ENCODE data around the gene ALS2.

ALS2 gene

GRCh38 chr2:201784563-201784962, 3.8 kb upstream of the ALS2 start:
- Histone ChIP-seq H4K20me1 (peaks cover 0 to 7% (median 0%) of the 10 kb centered on the region in 11 experiments; a peak in 2 of 22 replicates), H3K9ac (no peak overlapping the region), H3K4me2 (no peak overlapping the region), H3K36me3 (no peaks in the 10 kb centered on the region), H3K9me3 (replicated peaks in 1 of 11) (no peaks in the 10 kb centered on the region), H3K4me3 (no peak overlapping the region), H3K4me1 (peaks cover 7 to 23% (median 15%) of the 10 kb centered on the region in 10 experiments; a peak in 19 of 20 replicates), H3K27me3 (no peaks in the 10 kb centered on the region), H3K27ac (no peak overlapping the region)
- no peak for TF ChIP-seq Cebpa-rat (IDR thresholded peaks at IDR 0.05)

GRCh38 chr2:201781557-201782051, 871 bp upstream of the ALS2 start:
- Histone ChIP-seq H3K36me3 (no peaks in the 10 kb centered on the region), H3K4me3 (peak overlapping the region; percentile 78 to 99 (median 92)), H4K20me1 (peaks cover 0 to 28% (median 0%) of the 10 kb centered on the region in 11 experiments; a peak in 4 of 22 replicates), H3K27me3 (no peaks in the 10 kb centered on the region), H3K9ac (peak overlapping the region; percentile 79 to 93 (median 87)), H3K27ac (peak overlapping the region; percentile 75 to 86 (median 80); a peak in 21 of 22 replicates), H3K4me2 (peak overlapping the region; percentile 75 to 97 (median 90)), H3K4me1 (peaks cover 14 to 25% (median 22%) of the 10 kb centered on the region in 10 experiments), H3K9me3 (replicated peaks in 1 of 11) (no peaks in the 10 kb centered on the region)
- TF ChIP-seq Cebpa-rat (IDR thresholded peaks at IDR 0.05): no peak

DNA sequence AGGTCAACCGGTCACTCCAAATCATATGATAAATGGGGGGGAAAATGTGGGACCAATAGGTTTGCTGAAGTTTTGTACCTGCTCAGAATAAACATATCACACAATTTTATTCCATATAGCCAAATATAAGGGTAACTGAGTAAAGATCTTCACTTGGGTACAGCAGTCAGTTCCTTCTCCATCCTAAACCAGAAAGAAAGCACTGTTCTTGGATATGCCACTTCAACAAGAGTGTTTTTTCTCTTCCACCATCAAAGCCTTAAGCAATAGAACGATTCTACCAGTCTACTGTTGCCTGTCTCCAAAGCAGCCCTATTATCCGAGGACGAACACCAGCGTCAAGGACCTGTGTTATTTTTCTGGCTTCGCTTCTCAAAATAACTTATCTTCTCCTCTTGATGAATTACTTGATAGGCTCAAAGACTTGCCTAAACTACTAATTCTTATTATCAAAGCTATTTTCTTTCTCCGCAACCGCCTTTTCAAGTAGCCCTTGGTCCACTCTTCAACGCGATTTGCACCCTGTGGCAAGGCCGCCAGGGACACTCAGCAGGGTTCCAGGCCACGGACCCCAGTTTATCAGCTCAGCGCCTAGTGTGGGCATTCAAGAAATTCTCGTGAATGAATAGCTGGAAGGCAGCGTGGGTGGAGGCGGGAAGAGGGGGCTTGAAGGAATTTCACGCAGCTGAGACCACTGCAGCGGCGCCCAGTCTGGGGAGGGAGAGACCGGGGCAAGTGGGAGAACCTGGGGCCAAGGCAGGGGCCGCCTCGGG, 646 bp downstream of the ALS2 start:
- Histone ChIP-seq H3K9me3 (replicated peaks in 1 of 11) (no peaks in the 10 kb centered on the region), H3K36me3 (peaks cover 0 to 5% (median 0%) of the 10 kb centered on the region in 11 experiments; a peak in 1 of 22 replicates), H3K4me2 (peak overlapping the region; percentile 77 to 97 (median 91)), H3K4me1 (peaks cover 14 to 25% (median 22%) of the 10 kb centered on the region in 10 experiments), H3K27me3 (no peaks in the 10 kb centered on the region), H3K9ac (peak overlapping the region; percentile 79 to 93 (median 87)), H4K20me1 (peaks cover 0 to 43% (median 4%) of the 10 kb centered on the region in 11 experiments; a peak in 8 of 22 replicates), H3K27ac (peak overlapping the region; percentile 75 to 86 (median 80)), H3K4me3 (peak overlapping the region; percentile 78 to 99 (median 92))
- no peak for TF ChIP-seq Cebpa-rat (IDR thresholded peaks at IDR 0.05)

DNA sequence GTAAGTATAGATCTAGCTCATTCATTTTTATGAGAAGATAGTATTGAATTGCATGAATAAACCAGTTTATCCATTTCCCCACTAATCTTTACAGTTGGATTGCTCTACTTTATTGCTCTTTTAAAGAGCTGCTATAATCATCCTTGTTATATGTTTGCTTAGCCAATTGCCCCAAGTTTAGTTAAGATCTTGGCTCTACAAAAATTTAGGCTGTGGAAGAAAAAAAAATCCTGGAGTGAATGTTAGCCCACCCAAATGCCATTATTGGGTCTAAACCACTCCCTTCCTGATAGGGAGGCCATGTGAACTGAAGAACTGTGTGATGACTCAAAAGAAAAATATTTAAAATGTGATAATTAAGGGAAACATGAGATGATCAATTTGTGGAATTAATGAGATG, 2.9 kb downstream of the ALS2 start:
- peaks cover 14 to 25% (median 22%) of the 10 kb centered on the region in 10 experiments for H3K4me1 ChIP-seq
- H3K4me3 ChIP-seq: no peak overlapping the region
- no peak overlapping the region for H3K27ac ChIP-seq
- H3K36me3 ChIP-seq: peaks cover 0 to 15% (median 0%) of the 10 kb centered on the region in 11 experiments; a peak in 2 of 22 replicates
- H3K9me3 ChIP-seq (replicated peaks in 1 of 11): no peaks in the 10 kb centered on the region
- no peak for TF ChIP-seq Cebpa-rat (IDR thresholded peaks at IDR 0.05)
- no peaks in the 10 kb centered on the region for H3K27me3 ChIP-seq
- peak overlapping the region in 1 of 11 experiments; percentile 96; a peak in 1 of 22 replicates for H3K4me2 ChIP-seq
- H3K9ac ChIP-seq: no peak overlapping the region
- peaks cover 0 to 65% (median 8%) of the 10 kb centered on the region in 11 experiments; a peak in 10 of 22 replicates for H4K20me1 ChIP-seq

DNA sequence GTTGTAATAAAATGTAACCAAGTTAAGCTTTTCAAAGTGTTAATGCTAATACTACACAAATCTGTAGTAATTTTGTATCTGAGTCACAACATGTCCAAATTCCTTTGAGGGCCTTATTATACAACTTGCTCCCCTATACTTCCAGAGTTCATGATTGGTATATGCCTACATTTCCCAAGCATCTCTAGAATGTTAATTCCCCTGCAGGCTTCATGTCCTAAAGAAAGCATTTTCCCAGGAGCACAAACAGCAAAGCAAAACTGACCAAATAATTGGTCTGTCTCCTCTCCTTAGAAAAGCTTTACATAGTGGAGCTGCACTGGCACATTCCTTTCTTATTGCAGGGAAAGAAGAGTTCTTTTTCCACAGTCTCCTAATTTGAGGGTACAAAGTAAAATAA, 3.7 kb downstream of the ALS2 start:
- peaks cover 0 to 15% (median 0%) of the 10 kb centered on the region in 11 experiments; a peak in 2 of 22 replicates for H3K36me3 ChIP-seq
- peaks cover 14 to 25% (median 22%) of the 10 kb centered on the region in 10 experiments for H3K4me1 ChIP-seq
- TF ChIP-seq Cebpa-rat (IDR thresholded peaks at IDR 0.05): no peak
- no peaks in the 10 kb centered on the region for H3K9me3 ChIP-seq (replicated peaks in 1 of 11)
- H3K4me3 ChIP-seq: no peak overlapping the region
- H3K4me2 ChIP-seq: no peak overlapping the region
- H4K20me1 ChIP-seq: peaks cover 0 to 73% (median 8%) of the 10 kb centered on the region in 11 experiments; a peak in 10 of 22 replicates
- H3K9ac ChIP-seq: no peak overlapping the region
- H3K27me3 ChIP-seq: no peaks in the 10 kb centered on the region
- H3K27ac ChIP-seq: no peak overlapping the region

GRCh38 chr2:201775326-201775725, 5.4 kb downstream of the ALS2 start:
- Histone ChIP-seq H3K36me3 (peaks cover 0 to 26% (median 0%) of the 10 kb centered on the region in 11 experiments; a peak in 3 of 22 replicates), H3K4me3 (no peak overlapping the region), H3K4me2 (no peak overlapping the region), H3K27me3 (no peaks in the 10 kb centered on the region), H3K4me1 (peaks cover 6 to 21% (median 17%) of the 10 kb centered on the region in 10 experiments), H3K9me3 (replicated peaks in 1 of 11) (no peaks in the 10 kb centered on the region), H3K9ac (no peak overlapping the region), H4K20me1 (peaks cover 0 to 87% (median 8%) of the 10 kb centered on the region in 11 experiments; a peak in 11 of 22 replicates), H3K27ac (no peak overlapping the region)
- no peak for TF ChIP-seq Cebpa-rat (IDR thresholded peaks at IDR 0.05)

DNA sequence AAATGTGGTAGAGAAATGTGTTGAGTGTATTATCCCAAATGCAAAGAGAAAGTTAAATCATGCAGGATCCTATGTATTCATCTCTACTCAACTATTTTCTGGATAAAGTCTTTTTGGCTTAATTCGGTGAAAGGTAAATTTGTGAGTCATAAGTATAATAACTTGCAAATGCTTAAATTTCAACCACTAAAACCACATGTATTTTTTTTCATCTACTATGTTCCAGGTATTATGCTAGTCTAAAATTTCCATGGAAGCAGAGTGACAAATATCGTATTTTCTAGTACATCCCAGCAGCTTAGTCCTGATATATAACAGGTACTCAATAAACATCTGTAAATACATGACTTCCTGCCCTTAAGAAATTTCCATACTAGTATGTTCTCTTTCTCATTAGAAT, 6.2 kb downstream of the ALS2 start:
- Histone ChIP-seq H4K20me1 (peaks cover 0 to 92% (median 8%) of the 10 kb centered on the region in 11 experiments; a peak in 11 of 22 replicates), H3K36me3 (peaks cover 0 to 27% (median 0%) of the 10 kb centered on the region in 11 experiments; a peak in 3 of 22 replicates), H3K27ac (no peak overlapping the region), H3K27me3 (no peaks in the 10 kb centered on the region), H3K4me2 (no peak overlapping the region), H3K4me3 (no peak overlapping the region), H3K9ac (no peak overlapping the region), H3K9me3 (replicated peaks in 1 of 11) (no peaks in the 10 kb centered on the region), H3K4me1 (peaks cover 0 to 16% (median 9%) of the 10 kb centered on the region in 10 experiments; a peak in 17 of 20 replicates)
- no peak for TF ChIP-seq Cebpa-rat (IDR thresholded peaks at IDR 0.05)

GRCh38 chr2:201773990-201774389, 6.7 kb downstream of the ALS2 start:
- no peak overlapping the region for H3K9ac ChIP-seq
- TF ChIP-seq Cebpa-rat (IDR thresholded peaks at IDR 0.05): no peak
- H3K4me1 ChIP-seq: peaks cover 0 to 10% (median 4%) of the 10 kb centered on the region in 10 experiments; a peak in 10 of 20 replicates
- no peak overlapping the region for H3K4me2 ChIP-seq
- H3K36me3 ChIP-seq: peaks cover 0 to 27% (median 0%) of the 10 kb centered on the region in 11 experiments; a peak in 3 of 22 replicates
- no peak overlapping the region for H3K27ac ChIP-seq
- H4K20me1 ChIP-seq: peaks cover 0 to 87% (median 8%) of the 10 kb centered on the region in 11 experiments; a peak in 11 of 22 replicates
- no peaks in the 10 kb centered on the region for H3K27me3 ChIP-seq
- no peaks in the 10 kb centered on the region for H3K9me3 ChIP-seq (replicated peaks in 1 of 11)
- no peak overlapping the region for H3K4me3 ChIP-seq

Measured in BLaER1 treated with 17β-estradiol and CSF1 and Interleukin-3, amounts not matched to agents 10 nM and 100 nM (cell line).